ENCODE results near the gene DUS2.
"Not testable (repeated sequence)": the region's sequence is repeated elsewhere in the genome, so short reads cannot be mapped to it uniquely, and the experiment has no call there.

The DUS2 gene

GRCh38 chr16:68116256-68116867 lies 93.3 kb downstream of the DUS2 start:
- TF ChIP-seq ZNF274 (IDR thresholded peaks at IDR 0.05; ENCODE audit: low read depth, low read length) = no peak

DNA sequence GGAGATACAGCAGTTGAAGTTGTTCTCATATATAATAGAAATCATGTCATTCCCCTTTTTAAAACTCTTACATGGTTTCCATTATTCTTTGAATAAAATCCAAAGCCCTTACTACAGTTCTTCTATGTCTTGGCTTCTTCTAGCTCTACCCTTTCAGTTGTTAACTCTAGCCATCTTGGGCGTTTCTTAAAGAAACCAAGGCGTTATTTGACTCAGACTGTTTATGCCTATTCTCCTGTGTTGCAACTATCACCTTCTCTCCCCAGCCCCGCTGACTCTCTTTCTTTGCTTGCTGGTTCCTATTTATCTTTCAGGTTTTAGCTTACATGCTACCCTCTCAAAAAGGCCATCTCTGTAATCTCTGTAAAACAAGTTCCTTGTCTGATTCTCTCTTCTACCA lies 94.8 kb downstream of the DUS2 start:
- no peak overlapping the region for H3K4me3 ChIP-seq (ENCODE audit: low read length)
- TF ChIP-seq ZNF274 (IDR thresholded peaks at IDR 0.05; ENCODE audit: low read depth, low read length) = no peak

More at GRCh38 chr16:68116256-68116867, 93.3 kb downstream of the DUS2 start:
- H3K4me3 ChIP-seq (ENCODE audit: low read length) = no peak overlapping the region

DNA sequence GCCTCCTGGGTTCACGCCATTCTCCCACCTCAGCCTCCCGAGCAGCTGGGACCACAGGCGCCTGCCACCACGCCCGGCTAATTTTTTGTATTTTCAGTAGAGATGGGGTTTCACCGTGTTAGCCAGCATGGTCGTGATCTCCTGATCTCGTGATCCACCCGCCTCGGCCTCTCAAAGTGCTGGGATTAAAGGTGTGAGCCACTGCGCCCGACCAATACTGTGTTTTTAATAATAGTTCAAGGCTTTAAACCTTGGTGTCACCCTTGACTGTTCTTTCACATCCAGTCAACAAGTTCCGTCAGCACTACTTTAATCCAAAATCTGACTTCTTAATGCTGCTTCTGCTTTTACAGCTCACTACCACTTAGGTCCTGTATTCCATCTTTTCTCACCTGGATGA lies 95.9 kb downstream of the DUS2 start:
- peak overlapping the region; percentile 20; the same call in 1 of the 2 replicates for H3K4me3 ChIP-seq (ENCODE audit: low read length)

- H3K4me3 ChIP-seq (ENCODE audit: low read length) = not testable (repeated sequence)
Observed at GRCh38 chr16:68120496-68120895, 97.4 kb downstream of the DUS2 start.

DNA sequence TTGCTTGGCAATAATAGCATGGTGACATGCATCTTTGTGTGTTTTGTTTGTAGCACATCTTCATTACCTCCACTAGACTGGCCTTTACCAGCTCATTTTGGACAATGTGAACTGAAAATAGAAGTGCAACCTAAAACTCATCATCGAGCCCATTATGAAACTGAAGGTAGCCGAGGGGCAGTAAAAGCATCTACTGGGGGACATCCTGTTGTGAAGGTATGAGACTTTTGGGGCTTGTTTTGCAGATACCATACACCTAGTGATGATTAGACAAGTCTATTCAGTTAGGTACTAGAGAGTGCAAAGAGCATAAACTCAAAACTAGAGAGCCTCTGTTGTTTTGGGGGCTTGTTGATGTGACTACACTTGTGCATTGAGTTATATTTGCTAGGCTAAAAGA lies 103.3 kb downstream of the DUS2 start:
- H3K4me3 ChIP-seq (ENCODE audit: low read length) = no peak overlapping the region
- no peak for TF ChIP-seq ZNF274 (IDR thresholded peaks at IDR 0.05; ENCODE audit: low read depth, low read length)

DNA sequence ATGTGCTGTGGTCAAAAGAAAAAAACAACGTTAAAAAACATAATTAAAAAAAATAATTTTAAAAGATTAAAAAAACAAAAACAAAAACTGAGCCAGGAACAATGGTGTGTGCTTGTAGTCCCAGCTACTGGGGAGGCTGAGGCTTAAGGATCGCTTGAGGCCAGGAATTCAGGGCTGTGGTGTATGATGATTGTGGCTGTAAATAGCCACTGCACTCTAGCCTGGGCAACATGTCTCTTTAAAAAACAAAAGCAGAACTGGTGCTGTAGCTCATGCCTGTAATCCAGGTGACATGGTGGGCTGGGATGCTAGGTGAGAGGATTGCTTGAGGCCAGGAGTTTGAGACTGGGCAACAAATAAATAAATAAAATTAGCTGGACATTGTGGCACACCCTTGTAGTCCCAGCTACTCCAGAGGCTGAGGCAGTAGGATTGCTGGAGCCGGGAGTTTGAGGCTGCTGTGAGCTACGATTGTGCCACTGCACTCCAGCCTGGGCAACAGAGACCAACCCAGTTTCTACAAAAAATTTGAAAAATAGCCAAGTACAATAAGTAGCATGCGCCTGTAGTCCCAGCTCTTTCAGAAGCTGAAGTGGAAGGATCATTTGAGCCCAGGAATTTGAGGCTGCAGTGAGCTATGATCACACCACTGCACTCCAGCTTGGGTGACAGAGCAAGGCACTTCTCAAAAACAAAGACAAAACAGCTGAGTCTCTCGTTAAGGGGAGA lies 105.7 kb downstream of the DUS2 start:
- H3K4me3 ChIP-seq (ENCODE audit: low read length) = no peak overlapping the region
- TF ChIP-seq ZNF274 (IDR thresholded peaks at IDR 0.05; ENCODE audit: low read depth, low read length) = no peak
